ENCODE measurements around the gene SMIM28.
"Not testable (repeated sequence)": the region's sequence is repeated elsewhere in the genome, so short reads cannot be mapped to it uniquely, and the experiment has no call there.

Gene SMIM28

DNA sequence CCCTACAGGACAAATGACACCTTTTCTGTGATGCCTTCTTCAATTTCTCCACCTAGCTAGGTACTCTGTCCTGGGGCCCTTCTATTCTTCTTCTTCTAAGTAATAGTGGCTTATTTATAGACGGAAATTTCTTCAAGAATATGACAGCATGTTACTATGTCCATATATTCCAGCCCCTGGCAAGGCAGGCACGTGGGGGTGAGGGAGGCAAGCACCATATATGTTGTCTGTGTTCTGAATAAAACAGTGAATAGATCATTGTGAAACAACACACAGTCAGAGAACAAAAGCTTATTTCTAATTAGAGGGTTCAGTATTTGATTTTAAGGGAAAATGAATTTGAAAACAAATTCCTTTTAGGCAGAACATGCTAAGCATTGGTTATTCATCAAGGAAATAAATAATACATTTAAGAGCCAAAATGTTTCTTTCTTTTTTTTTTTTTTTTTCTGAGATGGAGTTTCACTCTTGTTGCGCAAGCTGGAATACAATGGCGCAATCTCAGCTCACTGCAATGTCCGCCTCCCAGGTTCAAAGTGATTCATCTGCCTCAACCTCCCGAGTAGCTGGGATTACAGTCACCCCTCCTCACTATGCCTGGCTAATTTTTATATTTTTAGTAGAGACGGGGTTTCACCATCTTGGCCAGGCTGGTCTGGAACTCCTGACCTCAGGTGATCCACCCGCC is 32.5 kb downstream of the SMIM28 start:
- DNase-seq: no peak

DNA sequence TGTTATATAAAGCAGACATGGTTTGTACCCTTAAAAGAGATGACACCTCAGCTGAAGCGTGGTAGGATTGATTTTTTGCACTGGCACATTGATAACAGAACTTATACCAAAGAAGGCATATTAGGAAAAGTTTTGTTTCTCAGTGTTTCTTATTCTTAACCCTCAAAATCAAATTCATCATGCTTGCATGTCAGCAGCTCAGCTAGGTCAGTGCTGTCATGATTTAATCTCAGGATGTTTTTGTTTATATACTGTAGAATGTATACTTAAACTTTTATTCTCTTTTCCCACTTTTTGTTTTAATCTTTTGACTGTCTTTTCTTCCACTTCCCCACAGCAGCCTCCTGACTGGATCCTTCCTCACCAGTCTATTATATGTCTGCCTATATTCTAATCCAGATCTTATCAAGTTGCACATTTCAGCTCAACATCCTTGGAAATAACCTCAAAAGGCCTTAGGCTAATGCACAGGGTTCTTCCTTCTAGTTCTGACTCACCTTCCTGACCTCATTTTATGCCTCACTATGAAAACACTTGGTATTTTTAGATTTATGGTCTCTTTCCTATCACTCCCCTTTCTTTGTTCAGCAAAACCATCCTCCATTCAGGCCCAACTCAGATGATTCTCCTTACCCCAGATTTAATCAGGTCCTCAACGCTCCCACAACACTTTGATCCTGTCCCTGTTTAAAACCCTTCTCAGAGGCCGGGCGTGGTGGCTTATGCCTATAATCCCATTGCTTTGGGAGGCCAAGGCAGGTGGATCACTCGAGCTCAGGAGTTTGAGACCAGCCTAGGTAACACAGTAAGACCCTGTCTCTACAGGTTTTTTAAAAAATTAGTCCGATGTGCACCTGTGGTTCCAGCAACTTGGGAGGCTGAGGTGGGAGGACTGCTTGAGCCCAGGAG is 33.5 kb downstream of the SMIM28 start:
- DNase-seq: no peak

DNA sequence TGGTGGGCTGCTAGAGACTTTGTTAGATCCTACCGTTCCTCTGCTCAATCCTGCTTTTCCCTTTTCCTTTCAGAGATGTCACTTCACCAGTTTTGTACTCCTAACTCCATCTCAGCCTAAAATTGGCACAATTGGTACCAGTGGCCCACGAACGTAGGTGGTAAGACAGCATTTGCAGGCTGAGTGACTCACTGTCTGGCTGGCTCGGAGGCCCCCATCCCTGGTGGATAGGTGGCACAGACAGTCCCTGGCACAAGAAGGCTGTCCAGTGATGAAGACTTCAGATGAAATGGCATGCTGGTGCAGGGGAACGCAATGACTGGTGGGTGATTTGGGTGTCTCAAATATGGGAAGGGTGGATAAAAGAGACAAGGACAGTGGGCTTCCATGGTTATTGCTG is 37.4 kb downstream of the SMIM28 start:
- no peak for DNase-seq

DNA sequence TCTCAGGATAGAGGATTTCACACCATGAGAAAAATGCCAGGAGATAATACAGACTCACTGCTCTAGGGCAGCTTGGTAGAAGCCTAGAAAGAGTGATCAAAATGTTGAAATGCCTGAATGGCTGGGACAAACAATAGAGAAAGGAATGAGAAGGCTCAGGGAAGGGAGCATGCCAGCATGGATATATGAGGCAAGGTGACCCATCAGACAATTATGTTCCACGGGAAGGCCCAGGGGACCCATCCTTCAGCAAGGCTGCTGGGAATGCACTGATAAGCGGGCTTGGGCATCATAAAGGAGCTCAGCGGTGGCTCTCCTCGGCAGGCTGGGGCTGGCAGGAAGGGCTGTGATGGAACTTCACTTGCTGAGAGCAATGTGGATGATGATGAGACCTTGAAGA is 38.5 kb downstream of the SMIM28 start:
- DNase-seq: no peak

DNA sequence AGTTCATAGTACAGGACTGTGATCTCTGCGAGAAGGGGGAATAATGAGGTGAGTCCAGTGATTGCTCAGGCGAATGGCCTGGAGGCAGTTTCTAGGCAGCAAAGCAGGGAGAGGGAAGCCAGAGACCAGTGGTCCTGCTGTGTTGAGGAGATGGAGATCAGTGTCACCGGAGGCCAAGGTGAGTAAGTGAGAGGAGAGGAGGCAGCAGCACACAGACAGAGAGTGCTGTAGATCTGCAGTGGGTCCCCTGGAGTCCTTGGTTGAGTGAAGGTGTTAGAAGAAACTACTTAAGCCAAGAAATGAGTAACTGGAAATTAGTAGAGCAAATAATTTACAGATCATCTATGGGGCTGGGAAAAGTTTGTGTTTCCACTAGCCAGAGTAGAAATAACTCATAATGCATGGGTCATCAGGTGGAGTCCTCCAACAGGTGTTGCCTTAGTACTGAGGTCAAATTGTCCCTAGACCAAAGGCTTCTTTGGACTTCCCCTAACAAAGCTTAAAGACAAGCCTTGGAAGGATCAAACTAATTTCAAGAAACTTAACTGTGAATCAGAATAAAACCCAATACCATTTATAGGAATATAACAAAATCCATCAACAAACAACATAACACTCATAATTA is 39.9 kb downstream of the SMIM28 start:
- DNase-seq: no peak

DNA sequence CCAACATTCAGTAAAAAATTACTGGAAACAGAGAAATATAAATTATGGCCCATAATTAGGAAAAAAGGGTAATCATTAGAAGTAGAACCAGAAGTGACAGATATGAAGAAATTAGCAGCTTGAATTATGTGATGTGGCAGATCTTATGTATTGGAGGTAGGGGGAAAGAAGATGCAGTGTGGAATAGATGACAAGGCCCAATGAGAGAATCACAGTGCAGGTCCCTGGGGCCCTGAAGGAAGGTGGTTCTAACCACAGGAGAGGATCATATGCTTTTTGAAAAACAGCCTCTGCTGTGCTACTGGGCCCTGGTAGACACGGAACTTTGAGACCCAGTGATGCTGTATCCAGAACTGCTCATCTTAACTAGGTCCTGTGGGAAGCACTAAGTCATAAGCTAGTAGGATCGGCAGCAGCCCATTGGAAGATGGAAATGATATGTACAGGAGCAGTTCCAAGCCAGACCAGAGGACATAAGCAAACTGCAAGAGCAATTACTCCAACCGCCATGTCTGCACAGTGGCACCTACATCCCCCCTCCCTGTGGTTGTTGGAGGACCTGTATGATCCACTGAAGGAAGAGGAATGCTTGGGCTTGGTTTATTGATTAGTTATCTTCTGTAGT is 40.5 kb downstream of the SMIM28 start:
- DNase-seq: no peak

DNA sequence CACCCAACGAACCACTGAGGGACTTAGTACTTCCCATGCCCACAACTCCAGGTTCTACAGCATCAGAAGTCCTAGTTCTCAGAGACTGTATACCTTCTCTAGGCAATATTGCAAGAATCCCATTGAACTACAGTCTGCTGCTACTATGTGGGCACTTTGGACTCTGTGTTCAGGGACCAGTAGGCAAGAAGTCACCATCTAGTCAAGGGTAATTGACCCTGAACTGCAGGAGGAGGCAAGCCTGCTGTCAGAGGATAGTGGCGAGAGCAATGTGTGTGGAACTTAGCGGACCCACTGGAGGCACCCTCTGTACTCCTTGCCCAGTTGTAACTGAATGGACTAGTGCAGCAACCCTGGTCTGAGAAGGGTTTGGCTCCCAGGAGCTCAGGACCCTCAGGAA is 42.1 kb downstream of the SMIM28 start:
- DNase-seq: no peak

DNA sequence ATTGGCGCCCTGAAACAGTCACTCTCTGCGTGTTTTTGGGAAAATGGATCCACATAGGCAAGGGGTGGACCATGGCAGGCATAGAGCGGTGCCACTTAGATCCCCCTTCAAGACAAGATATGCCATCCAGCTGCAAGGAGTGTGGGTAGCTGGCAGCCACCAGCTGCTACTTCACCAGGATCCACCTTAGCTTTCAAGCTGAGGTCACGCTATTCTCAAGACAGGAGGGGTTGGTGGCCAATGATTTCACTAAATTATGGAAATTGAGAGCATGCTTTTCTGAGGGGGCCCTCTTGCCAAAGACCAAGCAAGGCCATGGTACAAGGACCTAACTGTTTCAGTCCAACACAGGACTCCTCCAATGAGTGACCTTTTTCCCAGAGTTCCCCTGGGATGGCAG is 42.7 kb downstream of the SMIM28 start:
- no peak for DNase-seq

DNA sequence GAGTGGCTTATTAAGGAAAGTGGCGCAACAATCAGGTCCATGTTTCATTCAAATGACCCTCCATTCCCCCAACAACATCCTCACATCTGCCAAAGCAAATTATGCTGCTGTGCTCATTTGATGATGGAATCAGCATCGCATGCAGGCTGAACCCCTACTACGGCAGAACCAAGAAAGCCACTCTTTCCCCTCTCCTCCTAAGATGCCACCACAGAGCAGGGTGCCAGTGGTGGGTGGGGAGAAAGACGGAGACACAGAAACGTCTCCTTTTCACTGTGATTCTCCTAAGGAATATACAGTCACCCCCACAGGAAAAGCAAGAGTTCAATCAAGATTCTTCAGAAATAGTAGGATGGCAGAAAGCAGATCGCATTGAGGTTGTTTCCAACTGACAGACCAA is 43.4 kb downstream of the SMIM28 start:
- DNase-seq: no peak

DNA sequence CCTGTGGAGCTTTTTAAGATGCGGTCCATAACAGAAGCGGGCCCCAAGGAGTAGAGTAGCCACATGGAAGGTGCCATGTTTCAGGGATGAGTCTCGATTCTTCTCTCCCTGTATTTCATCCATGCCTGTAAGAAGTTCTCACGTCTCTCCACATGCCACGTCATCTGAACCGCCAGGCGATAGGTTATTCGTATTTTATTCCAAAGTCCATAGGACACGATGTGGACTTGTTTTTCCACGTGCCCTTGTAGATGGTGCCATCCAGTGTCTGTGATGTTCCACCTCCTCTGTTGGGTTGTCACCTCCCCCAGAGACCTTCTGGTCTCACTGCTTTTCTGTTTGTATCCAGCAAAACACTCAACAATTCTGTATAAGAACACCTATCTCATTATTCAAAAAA is 43.9 kb downstream of the SMIM28 start:
- no peak for DNase-seq

DNA sequence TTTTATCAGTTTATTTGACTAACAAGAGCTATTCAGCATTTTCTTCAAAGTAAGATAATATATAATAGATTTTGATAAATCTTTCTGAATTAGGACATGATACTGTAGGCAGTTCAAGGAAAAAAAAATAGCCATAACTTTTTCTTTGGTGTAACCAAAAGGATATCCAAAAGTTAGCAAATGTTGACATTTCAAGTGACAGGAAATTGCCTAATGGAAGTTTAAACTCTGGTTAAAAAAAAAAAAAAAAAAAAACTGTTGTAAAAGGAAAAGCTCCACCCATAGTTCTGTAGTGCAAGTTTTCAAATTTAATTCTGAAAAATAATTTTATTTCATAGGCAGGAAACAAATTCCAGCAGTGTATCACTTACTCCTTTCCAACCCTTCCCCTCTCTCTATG is 45.2 kb downstream of the SMIM28 start:
- DNase-seq: no peak

DNA sequence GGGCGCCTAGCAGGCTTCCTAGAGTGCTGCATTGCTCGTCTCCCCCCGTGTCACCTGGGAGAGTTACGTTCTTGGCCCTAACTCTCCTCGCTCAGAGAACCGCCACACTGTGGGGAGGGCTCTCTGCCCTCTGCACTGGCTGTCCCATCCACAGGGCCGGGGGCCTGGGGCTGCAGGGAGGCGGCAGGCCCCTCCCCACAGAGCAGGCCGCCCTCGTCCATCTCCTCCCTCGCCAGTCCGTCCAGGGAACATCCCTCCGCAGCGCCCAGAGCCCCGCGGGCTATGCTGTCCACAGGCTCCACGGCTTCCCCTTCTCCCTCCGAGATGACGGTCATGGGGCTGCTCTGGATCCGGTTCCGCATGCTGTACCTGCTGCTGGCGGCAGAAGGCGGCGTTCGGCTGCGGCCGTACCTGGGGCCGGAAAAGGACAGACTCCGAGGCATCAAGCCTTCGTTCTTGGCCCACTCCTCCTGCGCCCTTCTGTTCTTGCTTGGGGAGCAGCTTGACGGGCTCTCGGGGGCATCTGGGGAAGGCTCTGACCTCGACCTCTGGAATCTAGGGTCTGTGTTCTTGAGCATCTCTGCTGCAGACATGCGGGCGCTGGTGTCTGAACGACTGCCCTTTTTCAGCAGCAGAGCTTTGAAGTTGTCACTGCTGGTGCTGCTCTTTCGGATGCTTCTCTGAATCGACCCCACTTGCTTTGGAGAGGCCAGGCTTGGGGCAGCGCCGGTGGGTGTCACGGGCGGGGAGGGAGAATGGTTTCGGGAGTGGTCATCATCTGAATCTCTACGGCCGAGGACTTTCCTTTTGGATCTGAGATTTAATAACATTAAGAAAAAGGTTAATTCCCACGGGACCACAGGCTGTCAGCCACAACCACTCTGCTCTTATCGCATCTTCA is 46.5 kb downstream of the SMIM28 start:
- DNase-seq: no peak

DNA sequence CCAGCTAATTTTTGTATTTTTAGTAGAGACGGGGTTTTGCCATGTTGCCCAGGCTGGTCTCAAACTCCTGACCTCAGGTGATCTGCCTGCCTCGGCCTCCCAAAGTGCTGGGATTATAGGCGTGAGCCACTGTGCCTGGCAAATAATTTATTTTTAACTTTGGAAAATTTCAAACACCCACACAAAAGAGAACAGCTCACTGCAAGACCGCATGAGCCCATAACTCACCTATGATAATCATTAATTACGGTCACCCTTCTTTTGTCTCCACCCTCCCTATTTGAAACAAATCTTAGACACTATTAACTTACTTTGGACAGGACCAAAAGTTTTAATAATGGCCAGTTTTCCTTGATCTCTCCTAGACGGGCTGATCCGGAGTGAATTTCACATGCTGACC is 47.6 kb downstream of the SMIM28 start:
- DNase-seq: not testable (repeated sequence)

DNA sequence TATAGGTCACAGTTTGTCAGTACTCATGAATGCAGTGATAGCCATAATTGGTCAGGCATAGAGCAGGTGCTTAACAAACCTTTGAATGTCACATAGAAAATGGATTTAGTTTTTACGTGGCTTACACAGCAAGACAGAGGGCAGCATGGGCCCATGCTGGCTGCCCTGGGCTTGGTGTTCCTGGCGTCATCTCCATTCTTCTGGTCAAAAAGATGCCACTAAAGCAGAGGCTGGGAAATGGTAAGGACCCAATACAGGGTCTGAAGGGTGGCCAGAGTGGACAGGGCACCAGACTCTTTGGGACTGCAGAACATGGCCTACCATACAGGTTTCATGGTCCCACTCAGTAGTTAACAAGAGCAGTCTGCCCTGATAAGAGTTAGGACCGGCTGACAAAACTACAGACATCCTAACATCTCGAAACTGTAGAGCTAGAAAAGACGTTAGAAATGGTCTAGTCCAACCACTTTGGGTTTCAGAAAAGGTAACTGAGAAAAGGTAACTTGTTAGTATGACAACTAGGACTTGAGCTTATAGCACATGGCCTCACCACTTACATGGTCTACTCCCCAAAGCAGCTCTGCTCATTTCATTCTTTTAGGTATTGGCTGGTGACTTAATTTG is 48.9 kb downstream of the SMIM28 start:
- no peak for DNase-seq

DNA sequence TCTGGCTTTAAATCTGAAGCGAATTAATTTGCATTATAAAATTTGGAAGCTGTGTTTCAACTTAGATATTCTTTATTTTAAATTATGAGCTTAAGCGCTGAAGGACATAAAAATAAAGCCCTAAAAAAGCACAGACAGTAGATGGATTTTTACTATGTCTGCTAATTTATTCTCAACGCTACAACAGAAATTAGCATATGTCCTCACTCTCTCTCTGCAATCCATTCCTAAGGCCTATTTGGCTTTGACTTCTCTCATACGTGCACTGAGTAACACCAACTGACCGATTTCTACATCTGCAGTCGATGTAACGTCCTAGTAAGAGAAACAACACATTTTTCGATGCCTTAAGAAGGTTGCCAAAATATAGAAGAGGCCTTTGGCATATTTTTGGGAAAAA is 50.0 kb downstream of the SMIM28 start:
- DNase-seq: no peak

DNA sequence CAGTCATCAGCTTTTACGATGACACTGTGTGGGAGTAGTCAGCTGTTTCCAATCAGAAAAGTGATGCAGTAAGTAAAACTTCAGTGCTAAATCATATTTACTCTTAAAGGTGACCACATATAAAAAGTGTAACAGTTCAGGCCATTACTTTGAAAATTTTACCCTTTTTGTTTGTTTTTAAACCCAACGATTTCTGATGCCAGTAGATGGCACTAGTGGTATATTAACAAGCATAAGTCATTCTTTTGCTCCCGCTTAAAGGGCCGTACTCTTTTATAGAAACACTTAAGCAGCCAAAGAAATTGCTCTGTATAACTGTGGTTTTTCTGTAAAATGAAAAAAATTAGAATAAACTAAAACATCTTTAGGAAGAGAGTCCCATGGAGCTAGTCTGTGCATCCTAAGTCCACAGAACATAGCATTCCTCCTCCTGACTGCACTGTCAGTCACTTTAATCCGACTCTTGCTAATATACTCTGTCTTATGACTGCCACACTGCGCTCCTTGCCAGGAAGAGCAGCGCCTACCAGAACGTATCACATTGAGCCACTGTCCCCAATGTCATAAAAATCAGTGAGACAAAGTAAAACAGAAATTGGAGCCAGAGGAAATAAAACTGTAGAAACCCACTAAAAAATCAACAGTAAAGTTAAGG is 51.4 kb downstream of the SMIM28 start:
- DNase-seq: peak; percentile 32

DNA sequence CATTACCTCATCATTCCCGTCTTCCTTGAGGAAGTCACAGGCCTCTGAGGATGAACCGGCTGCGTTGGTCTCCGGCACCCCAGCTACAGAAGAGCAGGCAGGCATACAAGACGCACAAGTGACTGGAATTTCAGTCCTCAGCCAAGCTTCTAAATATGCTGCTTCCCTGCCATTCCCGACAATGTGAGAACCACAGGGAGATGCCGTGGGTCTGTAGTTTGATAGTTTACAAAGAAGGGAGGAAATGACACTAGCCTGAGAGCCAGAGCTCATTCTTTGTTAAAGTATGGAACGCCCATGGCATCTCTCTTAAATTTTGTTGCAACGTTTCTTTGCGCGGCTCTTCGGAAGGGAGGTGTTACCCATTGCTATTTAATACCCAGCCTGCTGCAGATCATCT is 52.1 kb downstream of the SMIM28 start:
- no peak for DNase-seq

DNA sequence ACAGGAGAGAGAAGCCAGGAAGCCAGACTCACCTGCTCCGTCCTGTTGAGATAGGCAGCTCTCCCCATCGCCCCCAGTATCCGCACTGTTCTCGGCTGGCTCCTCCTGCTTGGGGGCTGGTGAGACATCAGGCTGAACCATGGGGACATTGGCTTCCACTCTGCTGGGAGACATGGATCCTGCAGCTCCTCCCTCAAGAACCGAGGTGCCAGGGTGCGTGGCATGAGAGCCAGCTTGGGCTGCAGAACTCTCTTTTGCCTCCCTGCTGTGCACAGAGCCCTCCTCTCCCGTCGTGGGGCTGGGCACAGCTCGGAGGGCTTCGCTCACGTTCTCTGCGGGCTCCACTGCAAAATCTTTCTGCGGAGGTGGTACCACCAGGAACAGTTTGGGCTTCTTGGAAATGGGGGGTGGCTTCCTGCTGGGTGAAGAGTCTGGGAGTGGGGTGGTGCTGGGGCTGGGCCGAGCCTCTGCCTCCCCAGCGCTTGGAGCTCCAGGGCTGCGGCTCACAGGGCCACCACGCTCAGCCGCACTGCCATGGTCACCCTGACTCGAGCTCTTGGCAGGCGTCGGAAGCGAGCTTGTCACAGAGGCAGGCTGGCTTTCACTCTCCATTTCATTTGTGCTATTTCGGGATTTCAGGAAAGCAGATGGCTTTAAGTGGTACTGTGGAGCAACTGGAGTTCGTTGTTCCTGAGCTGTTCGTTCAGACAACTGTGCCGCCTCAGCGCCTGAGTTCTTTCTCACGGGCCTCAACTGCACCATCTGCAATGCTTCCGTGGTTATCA is 52.8 kb downstream of the SMIM28 start:
- DNase-seq: no peak

DNA sequence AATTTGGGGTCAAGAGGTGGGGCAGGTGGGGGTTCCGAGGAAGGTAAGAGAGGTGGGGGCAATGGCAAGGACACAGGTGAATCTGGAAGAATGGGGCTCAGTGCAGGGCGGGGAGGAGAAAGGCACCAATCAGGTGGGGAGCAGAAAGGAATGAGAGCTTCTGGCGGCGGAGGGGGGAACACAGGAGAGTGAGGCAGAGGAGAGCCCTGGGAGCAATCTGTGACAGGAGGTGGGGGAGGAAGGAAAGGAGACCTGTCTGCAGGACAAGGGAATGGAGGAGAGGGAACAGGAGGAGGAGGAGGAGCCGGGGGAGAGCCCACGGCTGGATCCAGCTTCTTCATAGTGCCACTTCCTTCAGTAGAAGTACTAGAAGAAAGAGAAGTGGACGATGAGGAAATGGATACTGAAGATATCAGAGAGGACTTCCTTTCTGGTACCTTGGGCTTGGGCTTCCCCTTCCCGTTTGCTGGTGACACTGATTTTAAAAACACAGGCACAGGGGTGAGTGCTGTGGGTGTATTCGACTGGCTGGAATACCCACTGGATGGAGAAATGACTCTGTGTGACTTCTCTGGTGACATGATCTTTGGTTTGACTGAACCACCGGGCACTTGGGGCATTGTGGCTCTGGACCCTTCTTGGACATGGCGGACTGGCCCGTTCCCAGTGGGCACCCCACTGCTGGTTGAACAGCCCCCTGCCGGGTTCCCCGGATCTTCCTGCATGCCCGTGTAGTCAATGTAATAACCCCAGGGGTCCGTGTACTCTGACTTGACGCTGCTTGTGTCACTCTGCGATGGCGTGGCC is 53.8 kb downstream of the SMIM28 start:
- no peak for DNase-seq

DNA sequence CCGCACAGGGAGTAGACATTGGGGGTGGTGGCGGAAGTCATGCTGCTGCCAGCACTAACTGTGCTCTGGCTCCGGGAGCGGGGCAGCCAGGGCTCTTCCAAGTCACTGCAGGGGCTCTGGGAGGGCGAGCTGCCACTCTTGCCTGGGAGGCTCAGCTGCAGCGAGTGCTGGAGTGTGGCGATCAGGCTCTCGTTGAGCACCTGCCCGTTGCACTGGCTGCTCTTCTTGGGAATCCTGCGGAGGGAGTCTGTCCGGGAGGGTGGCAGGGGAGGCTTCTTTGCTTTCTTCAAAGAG is 54.3 kb downstream of the SMIM28 start:
- DNase-seq: no peak
